HG03558 (cell line): ENCODE measurements around the gene PTPRM.

Experiments used
- ATAC-seq: cut with Tn5 transposase; IDR thresholded peaks from one replicate; pipeline ENCODE4 v1.9.1; 2021; ENCODE audit warnings: moderate number of reproducible peaks; ENCODE audit not compliant: unreplicated experiment; ENCODE audit errors: extremely low read depth

Gene PTPRM

DNA sequence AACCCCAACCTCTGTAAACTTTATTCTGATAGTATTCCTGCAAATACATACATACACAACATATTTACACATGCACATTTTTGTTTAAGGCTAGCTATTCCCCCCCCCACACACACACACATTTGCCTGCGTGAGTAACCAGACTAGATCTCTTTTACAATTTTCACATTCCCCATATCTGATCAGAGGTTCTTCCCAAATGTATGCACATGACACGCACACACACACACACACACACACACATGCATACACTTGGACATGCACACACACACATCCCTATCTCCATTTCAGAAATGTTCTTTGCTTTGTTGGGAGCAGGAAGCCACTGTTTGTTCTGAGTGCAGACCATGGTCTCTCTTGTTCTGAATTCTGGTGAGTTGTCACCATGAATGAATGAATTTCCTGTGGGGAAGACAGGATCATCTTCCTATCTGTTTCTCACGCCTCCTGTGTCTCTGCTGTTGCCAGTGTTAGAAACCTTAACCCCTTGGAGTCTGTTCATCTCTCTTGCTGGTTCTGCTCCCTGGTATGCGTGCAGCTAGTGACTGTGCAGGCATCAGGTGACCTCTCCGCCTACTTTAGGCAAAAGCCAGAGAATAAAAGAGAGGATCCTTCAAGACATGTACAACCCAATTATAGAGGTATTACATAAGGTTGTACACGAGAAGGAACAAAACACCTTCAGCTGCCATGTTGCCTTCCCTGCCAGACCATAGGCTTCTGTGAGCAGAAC is 791.1 kb downstream of the PTPRM start:
- no peak for ATAC-seq

DNA sequence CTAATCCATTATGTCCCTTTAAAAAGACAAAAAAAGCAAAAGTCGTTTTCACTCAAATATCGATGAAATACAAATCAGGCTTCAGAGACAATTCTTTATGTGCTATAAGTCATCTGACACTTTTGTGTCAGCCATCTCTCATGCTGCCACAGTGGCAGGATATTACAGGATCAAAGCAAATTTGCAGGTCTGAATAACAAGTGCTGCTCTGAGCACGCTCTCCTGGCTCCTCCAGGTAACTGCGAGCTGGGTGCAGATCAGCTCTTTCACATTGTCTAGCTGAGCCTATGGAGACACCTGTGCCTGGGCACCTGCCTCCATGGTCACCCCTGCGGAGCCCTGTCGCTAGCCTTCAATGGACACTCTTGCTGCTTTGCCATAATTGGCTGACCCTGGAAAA is 792.0 kb downstream of the PTPRM start:
- no peak for ATAC-seq

DNA sequence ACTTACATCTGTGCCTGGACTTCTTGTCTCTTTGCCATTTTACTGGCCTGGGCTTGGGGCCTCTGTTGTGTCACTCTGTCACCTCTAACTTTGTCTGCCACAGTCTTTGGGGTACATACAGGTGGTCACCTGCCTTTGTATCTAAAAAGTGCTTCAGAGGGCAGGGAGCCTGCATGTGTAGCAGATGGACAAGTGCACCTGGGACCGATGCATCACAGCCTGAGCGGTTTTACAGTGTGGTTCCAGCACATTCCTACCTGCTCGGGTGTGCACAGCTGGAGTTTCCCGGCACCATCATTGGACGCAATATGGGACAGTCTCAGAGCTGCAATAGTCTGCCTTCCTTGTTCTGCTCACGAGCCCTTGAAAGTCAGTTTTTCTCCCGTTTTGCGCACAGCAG is 792.4 kb downstream of the PTPRM start:
- ATAC-seq, result no peak

DNA sequence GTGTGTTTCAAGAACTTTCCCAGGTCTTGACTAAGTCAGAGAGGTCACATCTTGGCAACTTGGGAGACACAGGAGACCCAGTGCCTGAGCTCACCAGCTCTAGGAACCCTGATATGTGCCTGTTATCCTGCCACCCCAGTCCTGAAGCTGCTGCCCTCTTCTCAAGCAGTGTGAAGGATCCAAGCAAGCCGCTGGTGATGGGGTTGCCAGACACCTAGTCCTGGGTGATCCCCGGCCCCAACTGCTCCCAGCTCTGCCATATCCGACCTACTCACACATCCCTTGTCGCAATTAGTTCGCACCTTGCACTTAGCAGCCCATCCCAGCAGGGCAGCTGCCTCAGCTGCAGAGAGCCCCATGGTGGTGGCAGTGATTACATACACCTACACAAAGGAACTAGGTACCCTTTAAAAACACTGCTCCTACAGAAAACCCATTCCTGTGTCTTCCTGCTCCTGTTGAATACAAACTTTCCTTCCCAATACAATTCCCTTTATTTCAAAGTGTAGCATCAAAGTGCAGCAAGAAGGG is 794.9 kb downstream of the PTPRM start:
- no peak for ATAC-seq

DNA sequence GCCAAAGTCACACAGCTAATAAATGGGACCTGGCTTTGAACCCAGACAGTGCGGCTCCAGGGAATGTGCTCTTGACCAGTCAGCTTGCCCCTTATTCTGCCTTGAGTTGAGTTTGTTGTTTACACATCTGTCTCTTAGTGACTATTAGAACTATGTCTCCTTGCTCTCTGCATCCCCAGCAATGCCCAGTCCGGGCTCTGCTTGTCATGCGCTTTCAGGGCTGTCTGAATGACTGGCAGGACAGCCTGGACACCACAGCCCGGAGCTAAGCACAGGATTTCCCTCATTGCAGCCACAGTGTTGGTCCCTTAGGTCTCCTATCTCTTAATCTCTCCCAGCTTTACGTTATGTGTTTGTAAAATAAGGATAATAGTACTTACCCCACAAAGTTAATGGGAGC is 795.7 kb downstream of the PTPRM start:
- no peak for ATAC-seq

DNA sequence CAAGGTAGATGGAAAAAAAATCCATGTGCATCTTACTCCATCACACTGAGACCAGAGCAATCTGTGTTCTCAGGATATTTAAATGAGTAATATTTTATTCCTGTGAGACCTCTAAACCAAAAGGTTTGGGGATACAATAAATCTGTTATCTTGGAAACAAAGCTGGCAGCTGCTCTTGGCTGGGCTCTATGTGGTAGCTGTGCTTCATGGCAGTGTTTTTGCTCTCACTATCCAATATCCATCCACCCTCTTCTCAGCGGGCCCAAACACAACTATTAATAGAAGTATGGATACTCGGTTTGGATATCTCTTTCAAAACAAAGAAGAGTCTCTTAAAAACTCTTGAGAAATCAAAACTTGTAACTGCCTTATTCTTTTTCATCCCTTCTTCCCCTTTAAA is 797.3 kb downstream of the PTPRM start:
- no peak for ATAC-seq

DNA sequence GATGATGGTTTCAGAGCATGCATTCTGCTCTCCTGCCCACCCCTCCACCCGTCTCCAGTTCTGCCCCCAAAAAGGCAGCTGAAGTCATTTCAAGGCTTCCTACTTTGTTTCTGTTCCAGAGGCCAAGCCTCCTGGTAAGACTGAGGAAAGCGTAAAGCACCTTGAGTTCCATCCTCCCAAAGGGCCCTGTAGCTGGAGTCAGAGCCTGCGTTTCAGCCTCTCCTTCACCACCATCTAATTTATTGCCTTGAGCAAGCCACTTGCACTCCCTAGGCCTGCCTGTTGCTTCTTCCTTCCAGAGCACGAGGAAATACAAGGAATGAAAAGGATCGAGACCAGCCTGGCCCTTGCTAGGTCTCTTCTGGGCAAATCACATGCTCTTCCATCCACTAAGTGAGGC is 797.9 kb downstream of the PTPRM start:
- ATAC-seq, result no peak

DNA sequence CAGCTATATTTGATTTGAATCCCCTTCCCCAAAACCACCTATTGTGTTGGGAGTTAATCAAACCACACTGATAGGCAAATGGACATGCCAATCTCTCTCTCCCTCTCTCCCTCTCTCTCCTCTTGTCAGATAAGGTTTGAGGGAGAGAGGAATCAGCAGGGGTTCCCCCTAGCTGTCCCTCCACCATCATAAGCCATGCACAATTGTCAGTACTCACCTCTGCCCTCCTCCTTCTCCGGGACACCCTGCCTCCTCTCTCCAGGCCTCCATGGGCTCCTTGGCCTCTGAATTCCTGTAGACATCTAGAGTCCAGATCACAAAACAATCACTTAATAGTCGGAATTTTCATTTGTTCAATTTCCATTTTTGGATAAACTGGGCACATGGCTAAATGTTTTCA is 798.4 kb downstream of the PTPRM start:
- ATAC-seq, result no peak

DNA sequence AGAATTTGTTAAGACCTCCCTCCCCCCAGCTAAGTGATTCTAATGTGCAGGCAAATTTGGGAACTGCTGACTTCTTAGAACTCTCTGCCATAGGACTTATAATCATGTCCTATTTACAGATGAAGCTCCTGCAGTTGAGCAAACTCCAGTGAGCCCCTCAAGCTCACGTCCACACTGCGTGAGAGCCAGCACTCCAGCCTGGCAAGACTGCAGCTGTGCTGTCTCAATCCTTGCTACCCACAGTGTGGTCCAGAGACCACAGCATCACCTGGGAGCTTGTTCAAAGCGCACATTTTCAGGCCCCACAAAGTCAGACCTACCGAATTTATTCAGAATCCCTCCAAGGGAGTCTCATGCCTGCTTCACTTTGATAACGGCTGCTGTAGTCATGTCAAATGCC is 799.0 kb downstream of the PTPRM start:
- no peak for ATAC-seq

DNA sequence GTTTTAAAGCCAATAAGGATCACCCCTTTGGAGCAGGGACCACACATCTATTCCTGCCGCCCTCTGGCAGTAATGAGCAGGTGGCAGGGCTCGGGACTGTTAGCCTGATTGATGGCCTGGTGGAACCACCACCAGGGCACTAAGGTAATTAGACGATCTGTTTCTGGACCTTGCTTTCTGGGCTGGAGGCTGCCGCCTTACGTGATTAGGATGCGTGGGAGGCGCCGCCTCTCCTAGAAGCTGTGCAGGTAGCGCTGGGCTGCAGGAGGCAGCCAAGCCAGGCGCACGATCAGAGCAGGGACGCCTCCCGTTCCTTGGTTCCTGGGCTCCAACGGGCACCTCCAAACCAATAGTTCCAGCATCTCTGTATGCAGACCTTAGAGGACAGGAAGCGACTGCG is 799.5 kb downstream of the PTPRM start:
- ATAC-seq, result no peak

DNA sequence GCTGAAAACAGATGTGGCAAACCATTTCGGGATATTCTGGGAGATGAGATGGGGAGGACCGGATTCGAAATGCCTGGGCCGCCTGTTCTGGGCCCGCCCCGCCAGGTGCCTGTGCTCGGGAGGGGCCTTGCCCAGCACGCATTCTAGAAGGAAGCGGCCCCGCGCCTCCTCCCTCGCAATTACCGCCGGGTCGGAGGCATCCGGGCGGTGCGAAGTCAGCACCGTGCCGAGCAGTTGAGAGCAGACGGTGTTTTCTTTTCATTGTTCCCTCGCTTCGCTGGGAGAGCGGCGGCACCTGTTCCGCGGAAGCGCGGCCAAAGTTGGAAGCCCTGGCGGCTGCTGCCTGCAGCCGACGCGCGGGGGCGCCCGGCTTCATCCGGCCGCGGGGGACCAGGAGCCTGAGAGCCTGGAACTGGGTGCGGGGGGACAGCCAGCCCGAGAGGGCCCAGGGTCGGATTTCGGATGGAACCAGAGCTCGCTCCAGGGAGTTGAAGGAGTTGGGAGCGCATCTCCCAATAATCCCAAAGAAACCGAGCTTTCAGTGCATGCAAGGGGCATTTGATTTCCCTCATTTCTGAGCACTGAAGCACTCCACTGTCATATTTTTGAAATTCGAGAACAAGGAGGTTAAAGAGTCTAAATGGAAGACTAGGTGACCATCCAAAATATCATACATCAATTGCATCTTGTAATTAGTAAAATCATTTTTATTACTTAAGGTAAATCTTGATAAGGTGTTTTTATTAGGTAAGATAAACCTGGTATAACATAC is 800.3 kb downstream of the PTPRM start:
- no peak for ATAC-seq

DNA sequence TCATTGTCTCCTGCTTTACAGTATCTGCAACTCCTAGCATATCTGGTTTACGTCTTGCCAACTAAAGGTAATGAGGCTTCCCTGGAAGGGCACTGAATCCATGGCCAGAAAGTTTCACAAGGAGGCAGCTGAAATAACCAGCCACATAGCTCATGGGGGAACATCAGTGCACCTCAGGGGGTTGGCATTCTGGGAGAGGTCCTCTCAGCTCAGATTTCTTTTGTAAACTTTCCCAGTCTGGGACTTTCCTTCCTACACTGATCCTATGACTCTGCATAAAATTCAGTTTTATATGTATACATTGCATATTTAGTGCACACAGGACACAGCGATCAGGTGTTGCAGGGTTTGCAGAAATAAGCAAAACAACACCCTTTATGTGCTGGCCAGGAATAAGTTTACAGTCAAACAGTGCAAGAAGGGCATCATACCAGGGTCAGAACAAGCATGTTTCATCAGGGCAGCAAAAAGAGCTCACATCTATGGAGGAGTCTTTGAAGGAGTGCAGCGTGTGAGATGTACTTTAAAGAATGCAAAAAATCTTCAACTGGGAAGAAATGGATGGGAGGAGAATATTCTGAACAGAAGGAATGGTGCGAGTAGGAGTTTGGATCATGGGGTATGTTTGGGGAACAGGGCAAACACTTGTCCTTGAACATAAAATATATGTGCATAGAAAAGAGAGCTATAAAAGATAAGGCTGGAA is 801.5 kb downstream of the PTPRM start:
- ATAC-seq, result no peak

DNA sequence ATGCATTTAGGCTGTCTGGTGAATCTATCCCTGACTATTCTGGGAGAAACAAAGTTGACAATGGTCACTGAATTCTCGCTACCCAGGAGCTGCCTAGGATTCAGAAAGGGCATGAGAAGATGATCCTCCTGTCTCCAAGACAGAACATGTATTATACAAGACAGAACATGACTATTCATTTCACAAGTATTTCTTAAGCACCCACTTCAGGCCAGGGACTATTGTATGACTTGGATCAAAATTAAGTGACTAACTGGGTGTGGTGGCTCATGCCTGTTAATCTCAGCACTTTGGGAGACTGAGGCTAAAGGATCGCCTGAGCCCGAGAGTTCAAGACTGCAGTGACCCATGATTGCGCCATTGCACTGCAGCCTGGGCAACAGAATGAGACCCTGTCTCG is 806.4 kb downstream of the PTPRM start:
- no peak for ATAC-seq

DNA sequence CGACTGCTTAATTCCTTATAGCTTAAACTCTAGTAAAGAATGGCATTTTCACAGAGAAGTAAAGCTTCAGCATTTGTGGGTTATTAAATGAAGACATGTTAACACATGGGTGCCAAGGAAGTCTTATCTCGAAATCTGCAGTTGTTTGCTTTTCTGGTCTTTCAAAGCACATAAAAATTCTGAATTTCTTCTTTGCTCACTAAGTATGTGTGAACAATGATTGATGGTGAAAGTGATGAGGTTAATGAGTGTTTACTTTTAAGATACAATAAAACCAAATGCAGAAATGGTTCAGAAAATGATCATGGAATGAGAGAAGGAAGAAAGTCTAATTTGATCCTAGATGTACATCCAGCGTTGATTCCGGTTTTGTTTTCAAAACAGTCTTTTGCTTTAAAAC is 807.6 kb downstream of the PTPRM start:
- ATAC-seq, result no peak

DNA sequence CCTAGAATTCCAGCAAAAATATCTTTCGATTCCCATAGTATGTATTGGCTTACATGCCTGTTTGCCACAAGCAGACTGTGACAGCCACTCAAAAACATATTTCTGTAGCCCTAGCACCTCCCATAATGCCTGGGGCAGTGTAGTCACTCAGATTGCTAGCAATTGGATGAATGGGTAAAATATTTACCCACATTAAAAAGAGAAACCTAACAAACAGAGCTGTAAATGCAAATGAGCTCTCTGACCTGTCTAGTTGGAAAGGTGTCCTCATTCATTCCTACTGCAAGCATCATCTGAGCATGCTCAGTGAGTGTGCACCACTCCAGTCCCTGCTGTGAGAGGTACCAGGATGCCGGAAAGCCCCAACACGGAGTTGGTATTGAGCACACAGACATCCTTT is 808.1 kb downstream of the PTPRM start:
- ATAC-seq, result no peak

DNA sequence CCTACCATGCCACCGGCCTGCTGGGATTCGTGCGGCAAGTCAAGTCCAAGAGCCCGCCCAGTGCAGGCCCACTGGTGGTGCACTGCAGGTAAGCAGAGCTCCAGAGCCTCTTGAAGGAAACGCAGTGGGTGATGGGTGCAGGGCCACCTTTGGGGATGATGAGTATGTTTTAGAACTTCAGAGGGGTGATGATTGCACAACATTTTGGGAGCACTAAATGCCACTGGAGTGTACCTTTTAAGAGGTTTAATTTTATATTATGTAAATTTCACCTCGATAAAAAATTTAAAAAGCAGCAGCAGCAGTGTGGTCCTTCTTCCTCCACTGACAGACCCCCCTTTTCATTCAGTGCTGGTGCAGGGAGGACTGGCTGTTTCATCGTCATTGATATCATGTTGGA is 809.0 kb downstream of the PTPRM start:
- no peak for ATAC-seq

DNA sequence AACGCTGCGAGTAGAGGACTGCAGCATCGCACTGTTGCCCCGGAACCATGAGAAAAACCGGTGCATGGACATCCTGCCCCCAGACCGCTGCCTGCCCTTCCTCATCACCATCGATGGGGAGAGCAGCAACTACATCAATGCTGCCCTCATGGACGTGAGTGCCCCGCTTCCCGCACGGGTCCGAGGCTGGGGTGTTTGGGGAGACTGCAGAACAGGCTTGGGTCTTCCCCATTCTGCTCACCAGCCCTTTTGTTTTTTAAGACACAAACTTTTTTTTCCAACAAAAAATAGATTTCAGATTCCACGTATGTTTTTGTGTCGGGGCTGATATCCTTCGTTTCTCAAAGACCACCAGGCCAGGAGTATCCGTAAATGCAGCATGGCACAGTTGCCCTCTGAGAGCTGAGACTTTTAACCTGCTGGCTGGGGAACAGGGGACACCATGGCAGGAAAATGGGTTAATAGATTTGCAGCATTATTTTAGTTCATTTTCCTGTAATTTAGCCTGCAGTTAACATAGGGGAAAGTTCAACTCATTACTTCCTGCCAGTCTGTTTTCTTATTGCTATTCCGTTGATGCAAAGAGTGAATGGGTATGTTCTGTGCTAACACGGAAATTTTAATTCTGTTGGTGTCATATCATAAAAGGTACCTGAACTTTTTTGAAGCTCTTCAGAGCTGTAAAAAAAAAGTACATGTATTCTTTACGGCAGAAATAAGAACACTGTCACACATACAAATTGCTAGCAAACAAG is 812.2 kb downstream of the PTPRM start:
- ATAC-seq, result no peak

DNA sequence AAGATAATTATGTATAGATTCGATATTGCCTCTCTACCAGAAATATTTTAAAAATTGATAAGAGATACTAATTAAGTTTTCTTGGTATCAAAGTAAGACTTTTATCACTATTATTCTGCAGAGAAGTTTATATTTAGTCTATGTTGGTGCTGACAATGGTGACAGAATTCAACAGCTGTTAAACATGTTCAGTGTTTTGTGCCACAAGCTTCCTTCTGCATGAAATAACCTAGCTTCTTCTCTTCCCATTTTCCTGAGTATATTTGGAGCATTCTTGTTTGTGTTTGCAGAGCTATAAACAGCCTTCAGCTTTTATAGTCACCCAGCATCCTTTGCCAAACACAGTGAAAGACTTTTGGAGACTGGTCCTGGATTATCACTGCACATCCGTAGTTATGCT is 812.9 kb downstream of the PTPRM start:
- no peak for ATAC-seq

DNA sequence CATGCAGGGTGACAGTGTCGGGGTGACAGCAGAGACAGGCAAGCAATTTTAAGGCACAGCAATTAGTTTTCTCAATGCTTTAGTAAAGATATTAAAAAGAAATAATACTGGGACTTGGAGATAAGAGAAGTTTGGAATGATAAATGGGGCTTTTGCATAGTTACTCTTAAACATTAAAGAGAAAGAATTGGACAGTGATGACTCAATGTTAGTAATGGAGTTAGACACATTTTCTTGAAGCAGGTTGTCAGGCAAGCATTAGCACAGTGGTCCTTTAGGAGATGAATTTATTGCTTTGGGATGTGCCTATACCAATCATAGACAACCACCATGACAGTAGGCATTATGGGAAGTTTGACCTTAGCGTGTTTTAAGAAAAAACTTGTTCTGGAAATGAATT is 813.8 kb downstream of the PTPRM start:
- no peak for ATAC-seq

DNA sequence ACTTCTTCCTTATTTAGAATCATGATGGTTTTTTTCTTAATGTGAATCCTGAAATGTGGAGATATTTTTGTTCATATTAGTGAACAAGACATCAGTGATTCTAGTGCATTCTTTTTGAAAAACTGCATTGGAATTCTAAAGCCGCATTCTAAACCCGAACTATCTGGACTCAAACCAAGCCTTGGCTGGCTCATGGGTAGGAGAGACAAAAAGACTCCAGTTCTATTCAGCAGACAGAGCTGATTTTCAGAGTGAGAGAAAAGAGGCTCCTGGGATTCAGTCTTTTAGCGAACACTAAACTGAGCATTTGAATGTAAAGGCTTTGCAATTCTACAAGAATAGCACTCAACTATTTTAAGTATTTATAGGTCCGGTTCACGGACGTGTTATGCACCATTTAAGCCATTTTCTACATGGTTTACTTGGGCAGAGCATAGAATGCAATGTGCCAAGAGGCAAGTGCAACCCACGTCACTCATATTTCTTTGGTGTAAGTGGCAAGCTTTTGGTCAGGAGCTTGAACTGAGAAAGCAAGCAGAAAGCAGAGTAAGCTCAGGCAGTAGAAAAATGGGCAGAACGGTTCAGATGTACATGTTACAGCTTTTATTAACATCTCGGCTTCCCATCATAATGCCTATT is 814.8 kb downstream of the PTPRM start:
- no peak for ATAC-seq
